Testis (tissue), 3 donors: ENCODE data around the gene HOXA7. TPM values are rescaled to one million over a fixed set of nuclear protein-coding genes. Genes with fewer than 3 reads are reported as not detected.

Source experiments
- DNase-seq: peaks from one replicate; pipeline ENCODE4 v3.0.0-alpha.2; 2019
- H3K27ac ChIP-seq, 2 donors: fragments of 200-600 bp; sonication (generic); one replicate each; pipeline ENCODE4 v1.5.1; 2019
- H3K27me3 ChIP-seq: fragments of 200-600 bp; sonication (generic); one replicate; pipeline ENCODE4 v1.5.1; 2019
- H3K36me3 ChIP-seq: fragments of 200-600 bp; sonication (generic); one replicate; pipeline ENCODE4 v1.5.1; 2017; ENCODE audit warnings: low read depth; ENCODE audit errors: missing control alignments
- H3K4me1 ChIP-seq: fragments of 200-600 bp; sonication (generic); one replicate; pipeline ENCODE4 v1.5.1; 2019
- H3K4me3 ChIP-seq, 2 donors: fragments of 200-600 bp; sonication (generic); one replicate each; pipeline ENCODE4 v1.5.1; 2017 to 2019
- H3K9me3 ChIP-seq: fragments of 200-600 bp; sonication (generic); one replicate; pipeline ENCODE4 v1.5.1; 2017
- CTCF ChIP-seq, 3 experiments: fragments of 450-650 bp in 2 of 3; fragments of 200-600 bp in 1 of 3; sonication (generic) in 1 of 3; IDR thresholded peaks; one replicate each; pipeline ENCODE4 v1.5.1; 2016 to 2019; ENCODE audit warnings: antibody characterized with exemption in 3 of 3, mild to moderate bottlenecking in 2 of 3, moderate library complexity in 1 of 3
- POLR2A ChIP-seq: fragments of 450-650 bp; IDR thresholded peaks from one replicate; pipeline ENCODE4 v1.6.1; 2017; ENCODE audit warnings: antibody characterized with exemption, mild to moderate bottlenecking, moderate library complexity
- WGBS, 2 donors: methylation state at CpG; one replicate each; pipeline ENCODE4 v1.1.5; 2018; 5-methylcytosine and 5-hydroxymethylcytosine counted together
- intact Hi-C: fragments of 100-400 bp; cut with DNase I; formaldehyde crosslinking; loops from one replicate; pipeline ENCODE4 v1.15.1; 2023; ENCODE audit warnings: low total_unique reads
- polyA plus RNA-seq: library from polyadenylated mRNA; stranded (reverse); fragments of 350-450 nt; fragmentation: Illumina TruSeq; extraction: RNeasy Lipid Tissue Mini Kit (QIAGEN cat#74804); gene quantifications from one replicate; pipeline ENCODE4 v1.2.3, GENCODE V29; 2014; ENCODE audit warnings: low read depth, low replicate concordance; ENCODE audit not compliant: insufficient read depth
- total RNA-seq, 2 donors: library from RNA; depleted of rRNA; stranded (reverse); fragments of >200 nt; gene quantifications; one replicate each; pipeline ENCODE4 v1.2.3, GENCODE V29; 2016

The HOXA7 gene
- total and polyA plus RNA-seq, 3 donors from 2014 or later = 3.1 to 13.1 (median 7.8) TPM

GRCh38 chr7:27142580-27143022 is 13.9 kb downstream of the HOXA7 start:
- peak overlapping the region; percentile 25 to 46 for H3K4me3 ChIP-seq
- peak; percentile 12 for DNase-seq
- H3K27ac ChIP-seq = no peak overlapping the region
- no peaks in the 10 kb centered on the region for H3K27me3 ChIP-seq
- H3K36me3 ChIP-seq = no peaks in the 10 kb centered on the region
- H3K4me1 ChIP-seq = peaks cover 4% of the 10 kb centered on the region
- intact Hi-C loops = no loop called here
- H3K9me3 ChIP-seq = no peaks in the 10 kb centered on the region
- TF ChIP-seq CTCF (IDR thresholded peaks at IDR 0.05) (no peak), POLR2A (no peak)
- 12 to 18% methylated on average over 28 to 29 of the region's 29 CpGs for WGBS, 2 donors

GRCh38 chr7:27141923-27142579 is 14.4 kb downstream of the HOXA7 start:
- WGBS, 2 donors = 28 to 34% methylated on average over 28 to 30 of the region's 30 CpGs
- Histone ChIP-seq H3K36me3 (no peaks in the 10 kb centered on the region), H3K27me3 (no peaks in the 10 kb centered on the region), H3K4me3 (peak overlapping the region in 1 of 2 donors; percentile 46), H3K4me1 (peaks cover 4% of the 10 kb centered on the region), H3K27ac (no peak overlapping the region), H3K9me3 (no peaks in the 10 kb centered on the region)
- no peak for TF ChIP-seq CTCF (IDR thresholded peaks at IDR 0.05)
- no peak for TF ChIP-seq POLR2A
- DNase-seq = peak; percentile 13
- intact Hi-C loops = no loop called here

GRCh38 chr7:27141137-27141922 is 15.1 kb downstream of the HOXA7 start:
- peaks cover 4% of the 10 kb centered on the region for H3K4me1 ChIP-seq
- intact Hi-C loops = no loop called here
- peak; percentile 2 for DNase-seq
- H3K36me3 ChIP-seq = no peaks in the 10 kb centered on the region
- no peak overlapping the region for H3K4me3 ChIP-seq
- no peaks in the 10 kb centered on the region for H3K27me3 ChIP-seq
- no peak for TF ChIP-seq POLR2A
- TF ChIP-seq CTCF (IDR thresholded peaks at IDR 0.05) = no peak
- H3K9me3 ChIP-seq = no peaks in the 10 kb centered on the region
- 71 to 77% methylated on average over 18 of the region's 18 CpGs for WGBS, 2 donors
- no peak overlapping the region for H3K27ac ChIP-seq

GRCh38 chr7:27140126-27140857 is 16.2 kb downstream of the HOXA7 start:
- intact Hi-C loops = no loop called here
- no peaks in the 10 kb centered on the region for H3K9me3 ChIP-seq
- peaks cover 4% of the 10 kb centered on the region for H3K4me1 ChIP-seq
- WGBS, 2 donors = 56 to 58% methylated on average over 15 of the region's 15 CpGs
- no peaks in the 10 kb centered on the region for H3K27me3 ChIP-seq
- DNase-seq = peak; percentile 2
- no peak overlapping the region for H3K27ac ChIP-seq
- no peak for TF ChIP-seq POLR2A
- no peak for TF ChIP-seq CTCF (IDR thresholded peaks at IDR 0.05)
- H3K36me3 ChIP-seq = no peaks in the 10 kb centered on the region
- peak overlapping the region in 1 of 2 donors; percentile 48 for H3K4me3 ChIP-seq
